GM18861 (cell line): ENCODE results near the gene LMF2.
A peak's percentile ranks its signal among the peaks of the same experiment; 100 is the strongest.
"Not testable (repeated sequence)": the region's sequence is repeated elsewhere in the genome, so short reads cannot be mapped to it uniquely, and the experiment has no call there.

ENCODE experiments used
- ATAC-seq: cut with Tn5 transposase; IDR thresholded peaks from one replicate; pipeline ENCODE4 v1.9.1; 2021; ENCODE audit not compliant: unreplicated experiment

The LMF2 gene

DNA sequence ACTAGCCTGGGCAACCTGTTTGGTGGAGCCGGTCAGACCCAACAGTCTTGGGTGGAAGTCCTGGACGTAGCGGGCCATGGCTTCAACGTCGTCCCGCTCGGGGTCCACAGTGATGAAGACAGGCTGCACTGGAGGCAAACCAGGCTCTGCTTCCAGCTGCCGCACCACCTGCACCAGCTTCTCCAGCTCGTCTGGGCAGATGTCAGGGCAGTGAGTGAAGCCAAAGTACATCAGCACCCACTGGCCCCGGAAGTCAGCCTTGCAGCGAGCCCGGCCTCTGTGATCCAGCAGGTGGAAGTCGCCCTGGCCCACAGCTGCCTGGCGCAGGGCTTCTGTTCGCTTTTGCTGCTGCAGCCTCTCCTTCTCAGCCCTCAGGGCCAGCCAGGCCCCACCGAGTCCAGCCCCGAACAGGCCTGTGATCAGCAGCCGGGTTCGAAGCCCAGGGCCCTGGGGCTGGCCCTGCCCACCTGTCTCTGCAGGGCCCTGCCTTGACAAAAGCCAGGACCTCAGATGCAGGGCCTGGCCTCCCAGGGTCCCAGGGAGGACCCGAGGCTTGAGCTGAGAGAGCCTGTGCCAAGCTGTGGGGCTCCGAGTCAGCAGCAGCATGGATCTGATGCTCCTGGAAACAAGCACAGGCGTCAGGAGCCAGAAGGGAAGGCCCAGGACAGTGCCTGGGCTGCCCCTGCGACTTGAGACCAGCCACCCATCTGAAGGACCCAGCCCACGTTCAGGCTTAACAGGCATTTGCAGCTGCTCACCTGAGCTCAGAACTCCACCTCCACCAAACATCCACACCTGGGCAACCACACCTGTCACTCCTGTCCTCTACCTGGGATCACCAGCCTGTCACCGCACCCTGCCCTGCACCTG lies 16.5 kb upstream of the LMF2 start:
- no peak for ATAC-seq

DNA sequence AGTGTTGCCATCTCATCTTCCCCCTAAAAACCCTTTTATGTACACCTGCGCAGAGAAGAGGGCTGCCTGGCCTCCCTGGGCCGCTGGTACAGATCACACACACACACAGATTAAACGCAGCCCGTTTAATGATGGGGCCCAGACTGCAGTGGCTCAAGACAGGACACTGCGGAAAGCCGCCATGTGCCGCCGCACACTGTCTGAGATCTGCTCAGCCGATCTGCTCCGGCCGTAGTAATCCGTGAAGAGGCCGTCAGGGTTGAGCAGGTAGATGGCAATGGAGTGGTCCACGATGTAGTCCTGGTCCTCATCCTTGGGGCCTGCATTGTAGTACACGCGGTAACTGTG lies 15.9 kb upstream of the LMF2 start:
- ATAC-seq = no peak

DNA sequence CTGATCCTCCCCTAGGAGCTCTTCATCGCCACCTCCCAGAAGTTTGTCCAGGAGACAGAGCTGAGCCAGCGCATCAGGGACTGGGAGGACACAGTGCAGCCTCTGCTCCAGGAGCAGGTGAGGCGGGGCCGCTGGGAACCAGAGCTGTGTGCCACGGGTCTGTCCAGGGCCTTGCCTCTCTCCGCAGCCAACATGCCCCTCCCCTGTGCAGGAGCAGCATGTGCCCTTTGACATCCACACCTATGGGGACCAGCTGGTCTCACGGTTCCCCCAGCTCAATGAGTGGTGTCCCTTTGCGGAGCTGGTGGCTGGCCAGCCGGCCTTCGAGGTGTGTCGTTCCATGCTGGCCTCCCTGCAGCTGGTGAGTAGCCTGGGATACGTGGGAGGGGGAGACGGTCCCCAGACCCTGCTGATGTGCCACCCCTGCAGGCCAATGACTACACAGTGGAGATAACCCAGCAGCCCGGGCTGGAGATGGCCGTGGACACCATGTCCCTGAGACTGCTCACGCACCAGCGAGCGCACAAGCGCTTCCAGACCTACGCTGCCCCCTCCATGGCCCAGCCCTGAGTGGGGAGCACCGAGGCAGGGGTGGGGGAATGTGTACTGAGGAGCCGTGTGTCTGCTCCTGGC lies 15.4 kb upstream of the LMF2 start:
- no peak for ATAC-seq

DNA sequence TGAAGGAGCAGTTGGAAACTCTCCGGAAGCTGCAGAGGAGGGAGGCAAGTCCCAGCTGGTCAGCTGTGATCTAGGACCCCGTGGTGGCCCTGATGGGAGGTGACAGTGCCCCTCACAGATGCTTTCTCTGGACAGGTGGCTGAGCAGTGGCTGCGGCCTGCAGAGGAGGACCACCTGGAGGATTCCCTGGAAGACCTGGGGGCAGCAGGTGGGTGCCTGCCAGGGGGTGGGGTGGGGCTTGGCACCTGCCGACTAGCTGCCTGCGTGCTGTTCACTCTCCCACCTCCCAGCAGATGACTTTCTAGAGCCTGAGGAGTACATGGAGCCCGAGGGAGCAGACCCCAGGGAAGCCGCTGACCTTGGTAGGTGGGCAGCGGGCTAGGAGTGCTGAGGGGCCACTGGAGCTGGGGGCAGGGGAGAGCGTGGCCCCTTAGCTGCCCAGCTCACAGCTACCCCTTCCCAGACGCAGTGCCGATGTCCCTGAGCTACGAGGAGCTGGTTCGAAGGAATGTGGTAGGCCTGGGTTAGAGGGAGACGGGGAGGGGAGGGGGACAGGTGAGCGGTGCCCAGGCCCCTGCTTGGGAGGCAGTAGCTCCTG lies 14.8 kb upstream of the LMF2 start:
- no peak for ATAC-seq

DNA sequence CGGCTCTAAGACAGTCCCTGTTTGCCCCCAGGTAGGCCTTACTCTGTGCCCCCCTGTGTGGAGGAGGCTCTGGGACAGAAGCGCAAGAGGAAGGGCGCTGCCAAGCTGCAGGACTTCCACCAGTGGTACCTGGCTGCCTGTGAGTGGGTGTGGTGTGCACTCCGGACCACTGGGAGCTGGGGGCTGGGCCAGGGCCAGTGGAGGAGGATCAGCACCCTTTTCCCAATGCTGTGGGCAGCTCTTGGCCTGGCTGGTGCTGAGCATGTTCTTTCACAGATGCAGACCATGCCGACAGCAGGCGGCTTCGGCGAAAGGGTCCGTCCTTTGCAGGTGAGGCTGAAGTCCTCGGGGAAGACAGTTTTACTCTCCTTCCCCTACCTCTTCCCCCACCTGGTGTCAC lies 14.2 kb upstream of the LMF2 start:
- no peak for ATAC-seq

DNA sequence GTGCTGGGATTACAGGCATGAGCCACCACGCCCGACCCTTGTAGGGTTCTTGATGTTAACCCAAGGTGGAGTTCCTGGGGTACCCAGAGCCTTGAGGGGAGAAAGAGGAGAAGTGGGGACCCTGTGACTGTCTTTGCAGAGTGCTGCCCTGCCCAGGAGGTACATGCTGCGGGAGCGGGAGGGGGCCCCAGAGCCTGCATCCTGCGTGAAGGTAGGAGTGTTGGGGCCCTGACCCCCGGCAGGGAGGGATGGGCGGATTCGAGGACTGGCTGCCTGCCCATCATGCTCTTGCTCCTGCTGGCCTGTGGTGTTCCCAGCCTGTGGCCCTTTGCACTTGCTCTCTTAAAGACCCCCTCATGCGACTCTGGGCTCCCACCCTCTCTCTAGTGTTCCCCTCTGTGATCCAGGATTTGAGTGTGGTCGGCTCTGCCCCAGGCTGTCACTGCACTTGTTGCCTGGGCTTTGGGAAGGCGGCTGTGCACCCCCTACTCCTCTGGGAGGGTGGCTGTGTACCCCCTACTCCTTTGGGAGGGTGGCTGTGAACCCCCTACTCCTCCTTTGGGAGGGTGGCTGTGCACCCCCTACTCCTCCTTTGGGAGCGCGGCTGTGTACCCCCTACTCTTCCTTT lies 13.4 kb upstream of the LMF2 start:
- no peak for ATAC-seq

DNA sequence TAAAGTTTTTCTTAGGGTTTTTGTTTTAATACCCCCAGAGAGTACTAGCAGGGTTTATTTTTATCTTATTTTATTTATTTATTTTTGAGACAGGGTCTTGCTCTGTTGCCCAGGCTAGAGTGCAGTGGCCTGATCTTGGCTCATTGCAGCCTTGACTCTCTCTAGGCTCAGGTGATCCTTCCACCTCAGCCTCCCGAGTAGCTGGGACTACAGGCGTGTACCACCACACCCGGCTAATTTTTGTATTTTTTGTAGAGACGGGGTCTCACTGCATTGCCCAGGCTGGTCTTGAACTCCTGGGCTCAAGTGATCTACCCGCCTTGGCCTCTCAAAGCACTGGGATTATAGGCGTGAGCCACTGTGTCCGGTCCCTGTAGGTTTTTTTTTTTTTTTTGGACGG lies 12.7 kb upstream of the LMF2 start:
- not testable (repeated sequence) for ATAC-seq

DNA sequence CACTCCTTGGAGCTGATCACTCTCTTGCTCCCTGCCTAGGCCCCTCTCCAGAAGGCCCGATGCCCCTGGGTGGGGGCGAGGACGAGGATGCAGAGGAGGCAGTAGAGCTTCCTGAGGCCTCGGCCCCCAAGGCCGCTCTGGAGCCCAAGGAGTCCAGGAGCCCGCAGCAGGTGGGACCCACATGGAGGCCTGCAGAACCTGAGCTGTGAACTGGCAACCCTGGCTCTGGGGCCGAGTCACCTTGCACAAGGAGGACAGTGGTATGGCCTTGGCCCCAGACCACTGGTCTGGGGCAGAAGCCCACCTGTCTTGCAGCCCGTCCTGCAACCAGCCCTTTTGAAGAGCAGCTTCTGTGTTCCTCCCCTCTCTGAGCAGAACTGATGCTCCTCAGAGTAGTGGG lies 11.6 kb upstream of the LMF2 start:
- ATAC-seq = no peak

DNA sequence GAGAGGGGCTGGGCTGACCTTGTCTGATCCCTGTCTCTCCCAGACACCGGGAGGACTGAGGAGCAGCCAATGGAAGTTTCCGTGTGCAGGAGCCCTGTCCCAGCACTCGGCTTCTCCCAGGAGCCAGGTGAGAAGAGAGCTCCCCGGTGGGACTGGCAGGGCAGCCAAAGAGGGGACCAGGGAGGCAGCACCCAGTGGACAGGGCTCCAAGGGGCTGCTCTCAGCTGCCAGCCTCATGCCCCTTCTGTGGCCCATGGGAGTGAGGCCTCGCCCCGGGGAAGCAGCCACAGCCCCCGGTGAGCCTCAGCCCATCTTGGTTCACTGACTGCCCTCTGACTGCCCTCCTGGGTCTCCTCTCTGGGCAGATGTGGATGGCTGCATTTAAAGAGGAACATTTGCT lies 11.1 kb upstream of the LMF2 start:
- ATAC-seq = no peak

DNA sequence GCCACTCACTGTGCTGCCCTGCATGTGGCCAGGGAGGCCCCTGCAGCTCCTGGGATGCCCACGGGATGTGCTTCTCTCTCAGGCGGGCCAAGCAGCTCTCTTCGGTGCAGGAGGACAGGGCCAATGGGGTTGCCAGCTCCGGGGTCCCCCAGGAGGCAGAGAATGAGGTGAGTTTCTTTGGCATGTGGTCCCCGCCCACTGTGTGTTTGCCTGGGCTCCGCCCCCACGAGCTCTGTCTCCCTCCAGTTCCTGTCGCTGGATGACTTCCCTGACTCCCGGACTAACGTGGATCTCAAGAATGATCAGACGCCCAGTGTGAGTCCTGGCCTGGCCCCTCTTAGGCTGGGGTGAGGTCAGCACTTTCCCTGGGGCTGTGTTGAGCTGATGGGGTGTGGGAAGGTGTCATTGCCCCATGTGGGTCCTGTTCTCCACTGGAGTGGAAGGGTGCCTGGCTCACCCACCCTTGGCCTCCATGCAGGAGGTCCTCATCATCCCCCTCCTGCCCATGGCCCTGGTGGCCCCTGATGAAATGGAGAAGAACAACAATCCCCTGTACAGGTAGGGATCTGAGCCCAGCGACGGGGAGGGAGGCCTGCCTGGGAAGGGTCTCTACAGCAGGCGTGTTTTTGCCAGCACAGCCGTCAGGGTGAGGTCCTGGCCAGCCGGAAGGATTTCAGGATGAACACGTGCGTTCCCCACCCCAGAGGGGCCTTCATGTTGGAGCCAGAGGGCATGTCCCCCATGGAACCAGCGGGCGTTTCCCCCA lies 10.2 kb upstream of the LMF2 start:
- no peak for ATAC-seq

DNA sequence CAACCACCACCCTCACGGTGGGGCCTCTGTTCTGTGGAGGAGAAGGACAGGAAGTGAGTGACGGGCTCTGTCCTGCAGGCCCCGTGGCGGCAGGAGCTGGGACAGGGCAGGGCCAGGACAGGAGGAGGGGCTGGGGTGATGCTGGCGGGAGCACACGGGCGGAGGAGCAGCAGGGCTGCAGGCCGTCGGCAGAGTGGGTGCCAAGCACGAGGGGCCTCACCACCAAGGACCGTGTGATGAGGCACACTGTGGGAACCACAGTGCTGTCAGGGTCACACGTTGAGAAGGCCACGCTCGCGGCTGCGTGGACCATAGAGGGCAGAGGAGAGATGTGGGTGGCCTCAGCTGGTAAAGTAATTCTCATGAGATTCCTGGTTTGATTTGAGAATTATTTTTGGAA lies 9.4 kb upstream of the LMF2 start:
- no peak for ATAC-seq

DNA sequence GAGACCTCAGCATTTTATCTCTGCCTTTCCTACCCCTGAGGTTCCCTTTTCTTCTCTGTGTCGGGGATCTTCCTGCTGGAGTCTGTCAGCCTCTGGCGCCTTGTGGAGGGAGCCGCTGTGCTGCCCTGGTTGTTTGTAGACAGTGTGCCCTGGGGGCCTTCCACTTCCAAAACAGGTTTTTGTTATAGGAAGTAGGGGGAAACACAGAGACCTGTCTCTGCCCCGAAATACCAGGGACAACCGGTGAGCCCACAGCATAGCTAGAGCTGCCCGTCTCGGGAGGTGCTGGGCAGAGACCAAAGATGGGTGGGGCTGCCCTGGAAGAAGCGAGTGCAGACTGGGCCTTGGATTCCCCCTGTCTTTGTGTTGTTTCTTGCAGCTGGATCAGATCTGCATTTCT lies 8.6 kb upstream of the LMF2 start:
- no peak for ATAC-seq

DNA sequence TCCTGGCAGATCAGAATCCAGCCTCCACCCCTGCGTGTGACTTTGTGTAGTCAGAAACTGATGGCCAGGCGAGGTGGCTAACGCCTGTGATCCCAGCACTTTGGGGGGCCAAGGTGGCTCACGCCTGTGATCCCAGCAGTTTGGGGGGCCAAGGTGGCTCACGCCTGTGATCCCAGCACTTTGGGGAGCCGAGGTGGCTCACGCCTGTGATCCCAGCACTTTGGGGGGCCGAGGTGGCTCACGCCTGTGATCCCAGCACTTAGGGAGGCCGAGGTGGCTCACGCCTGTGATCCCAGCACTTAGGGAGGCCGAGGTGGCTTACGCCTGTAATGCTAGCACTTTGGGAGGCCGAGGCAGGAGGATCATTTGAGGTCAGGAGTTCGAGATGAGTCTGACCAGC lies 5.7 kb upstream of the LMF2 start:
- no peak for ATAC-seq

DNA sequence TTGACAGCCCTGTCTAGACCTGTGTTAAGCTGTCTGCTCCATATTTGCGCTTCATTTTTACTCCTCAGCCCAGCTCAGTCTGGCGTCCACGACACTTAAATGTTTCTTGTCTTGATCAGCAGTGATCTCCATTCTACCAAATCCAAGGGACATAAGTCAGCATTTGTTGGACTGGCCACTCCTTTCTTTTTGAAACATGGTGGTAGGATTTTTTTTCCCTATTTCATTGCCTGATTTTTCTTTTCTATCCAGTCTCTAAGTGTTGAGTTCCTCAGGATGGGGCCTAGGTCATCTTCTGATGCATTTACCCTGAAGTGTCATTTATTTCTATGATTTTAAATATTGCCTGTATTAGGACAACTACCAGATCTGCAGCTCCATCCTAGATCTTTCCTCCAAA lies 1.4 kb upstream of the LMF2 start:
- no peak for ATAC-seq

DNA sequence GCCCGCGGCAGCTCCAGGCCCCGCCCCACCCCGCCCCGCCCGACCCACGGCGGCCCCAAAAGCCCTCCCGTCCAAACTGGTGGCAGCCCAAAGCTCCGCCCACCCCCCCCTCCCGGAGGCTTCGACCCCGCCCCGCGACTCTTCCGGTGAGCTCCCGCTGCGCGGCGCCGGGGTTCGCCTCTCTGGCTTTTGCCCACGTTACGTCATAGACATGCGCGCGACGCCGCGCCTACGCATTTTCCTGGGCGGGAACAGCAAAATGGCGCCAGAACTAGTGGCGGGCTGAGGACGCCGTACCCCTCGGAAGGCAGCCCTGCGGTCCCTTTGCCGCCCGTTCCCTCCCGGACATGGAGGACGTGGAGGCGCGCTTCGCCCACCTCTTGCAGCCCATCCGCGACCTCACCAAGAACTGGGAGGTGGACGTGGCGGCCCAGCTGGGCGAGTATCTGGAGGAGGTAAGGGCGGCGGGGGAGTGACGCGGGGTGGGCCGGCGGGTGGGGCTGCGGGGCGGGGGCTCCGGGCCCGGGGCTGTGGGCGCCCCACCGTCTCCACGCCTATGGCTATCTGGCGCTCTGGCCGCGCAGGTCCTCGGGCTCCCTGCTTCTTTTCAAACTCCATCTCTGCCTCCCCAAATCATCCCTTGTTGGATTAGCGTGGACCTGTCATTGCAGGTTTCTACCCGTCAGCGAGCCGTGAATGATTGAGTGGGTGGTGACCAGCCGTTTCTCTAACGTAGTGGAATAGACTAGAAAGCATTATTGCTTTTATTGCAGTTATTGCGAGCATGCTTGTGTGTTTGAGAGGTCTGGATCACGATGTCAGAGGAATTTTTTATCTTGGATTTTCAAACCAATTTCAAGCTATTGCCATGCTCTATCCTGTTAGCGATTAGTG lies 736 bp upstream of the LMF2 start, which contains the start of gene NCAPH2:
Gene NCAPH2, plus strand, starts transcription at position 234 of the 894 bp plus-strand sequence. Its CDS starts 114 bp downstream, at position 348.
- peak; percentile 68 for ATAC-seq

DNA sequence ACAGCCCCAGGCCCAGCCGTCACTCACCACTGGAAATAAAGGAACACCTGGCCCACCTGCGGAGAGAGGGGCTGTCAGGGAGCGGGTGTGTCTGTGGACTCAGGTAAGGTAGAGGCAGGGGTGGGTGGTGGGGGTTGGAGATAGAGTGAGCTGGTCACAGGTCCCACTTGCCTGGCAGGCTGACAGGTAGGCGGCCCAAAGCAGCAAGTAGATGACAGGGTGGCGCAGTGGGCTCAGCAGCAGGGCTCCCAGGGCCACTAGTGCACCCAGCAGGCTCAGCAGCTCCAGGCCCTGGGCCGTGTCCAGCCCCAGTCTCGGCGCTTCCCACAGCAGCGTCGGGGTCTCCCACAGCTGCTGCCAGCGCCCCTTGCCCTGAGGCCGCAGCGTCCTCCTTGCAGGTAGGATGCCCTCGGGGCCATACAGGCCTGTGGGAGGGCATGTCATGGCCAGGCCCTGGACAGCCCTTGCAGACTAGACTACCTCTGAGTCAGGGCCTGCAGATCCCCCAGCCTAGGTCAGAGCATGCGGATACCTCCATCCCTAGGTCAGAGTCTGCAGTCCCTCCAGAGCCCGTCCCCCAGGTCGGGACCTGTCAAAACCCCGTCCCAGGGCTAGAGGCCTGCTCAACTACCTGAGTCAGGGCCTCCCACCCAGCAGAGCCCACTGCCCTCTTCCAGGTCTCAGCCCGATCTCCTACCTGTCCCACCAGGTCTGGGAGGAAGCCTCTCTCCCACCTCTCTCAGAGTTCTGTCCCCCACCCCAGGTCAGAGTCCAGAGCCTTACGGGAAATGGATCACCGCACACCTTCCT lies 686 bp downstream of the LMF2 start:
- no peak for ATAC-seq

DNA sequence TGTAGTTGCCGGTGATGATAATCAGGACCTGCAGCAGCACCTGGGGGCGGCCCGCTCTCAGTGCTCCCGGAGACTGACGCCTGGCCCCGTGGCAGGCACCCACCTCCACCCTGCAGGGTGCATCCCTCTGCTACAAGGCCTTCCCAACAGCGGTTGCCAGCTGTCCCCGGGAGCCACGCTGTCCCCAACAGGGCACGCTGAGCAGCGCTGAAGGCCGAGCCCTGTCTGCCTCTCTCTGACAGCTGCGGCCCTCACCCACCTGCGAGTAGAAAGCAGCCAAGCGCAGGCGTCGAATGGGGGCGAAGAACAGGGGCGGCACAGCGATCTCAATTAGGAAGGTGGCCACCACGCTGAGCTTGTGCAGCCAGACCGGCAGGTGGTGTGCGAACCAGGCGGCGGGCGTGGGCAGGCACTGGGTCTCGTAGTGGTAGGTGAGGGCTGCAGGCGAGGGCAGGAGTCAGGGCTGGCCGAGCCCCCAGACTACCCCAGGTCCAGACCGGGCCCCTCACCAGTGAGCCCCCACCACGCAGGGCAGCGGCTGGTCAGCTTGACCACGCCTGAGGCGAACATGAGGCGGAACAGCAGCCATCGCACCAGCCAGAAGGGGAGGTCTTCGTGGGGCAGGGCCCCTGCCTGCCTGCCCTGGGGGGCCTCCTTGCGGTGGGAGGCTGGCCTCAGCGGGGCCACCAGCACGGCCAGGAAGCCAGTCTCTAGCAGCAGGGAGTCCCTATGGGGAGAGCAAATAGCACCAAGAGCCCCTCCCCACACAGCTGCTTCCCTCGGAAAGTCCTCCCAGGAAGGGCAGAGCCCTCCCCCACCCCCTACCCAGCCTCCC lies 1.5 kb downstream of the LMF2 start:
- no peak for ATAC-seq

DNA sequence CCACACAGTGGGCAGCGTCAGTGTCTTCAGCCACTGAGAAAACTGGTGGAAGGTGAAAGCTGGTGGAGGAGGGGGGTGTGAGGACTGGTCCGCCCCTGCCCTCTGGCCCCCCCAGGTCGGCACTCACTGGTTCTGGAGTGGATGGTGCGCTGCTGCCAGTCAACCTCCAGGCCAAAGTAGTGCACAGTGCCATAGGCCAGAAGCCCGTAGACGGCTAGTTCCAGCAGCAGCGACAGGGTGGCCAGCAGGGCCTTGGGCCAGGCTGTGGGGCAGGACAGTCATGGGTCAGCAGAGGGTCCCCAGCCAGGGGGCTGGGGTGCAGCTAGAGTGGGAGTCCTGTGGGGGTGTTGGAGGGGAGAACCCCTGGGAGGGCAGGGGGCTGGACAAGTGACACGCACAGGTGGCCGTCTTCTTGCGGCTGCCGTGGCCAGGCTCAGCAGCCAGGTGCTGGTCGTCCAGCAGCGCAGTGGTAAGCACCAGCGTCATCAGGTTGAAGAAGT lies 2.2 kb downstream of the LMF2 start:
- ATAC-seq = no peak
